ENCODE data around the gene UBE2E2.

GRCh38 chr3:23430781-23431398 lies 227.8 kb downstream of the UBE2E2 start:
- no peak for TF ChIP-seq CTCF (IDR thresholded peaks at IDR 0.05)
- TF ChIP-seq EZH2phosphoT487 (IDR thresholded peaks at IDR 0.05), result no peak
- TF ChIP-seq EZH2 (IDR thresholded peaks at IDR 0.05), result no peak
